HepG2 (cell line): ENCODE measurements around the gene LONP1. TPM values are rescaled to one million over a fixed set of nuclear protein-coding genes. Genes with fewer than 3 reads are reported as not detected.

Experiments
- AGO2 ChIP-seq: fragments of 200-400 bp; formaldehyde crosslinking; optimal IDR thresholded peaks from 2 replicates; pipeline ENCODE3; 2017; ENCODE audit warnings: mild to moderate bottlenecking, low read depth, low read length, moderate library complexity
- ATF1 ChIP-seq: IDR thresholded peaks from 2 replicates; pipeline ENCODE4 v1.6.1; 2016; ENCODE audit warnings: mild to moderate bottlenecking, control low read depth
- DPF2 ChIP-seq: sonication (generic); formaldehyde crosslinking; IDR thresholded peaks from 2 replicates; pipeline ENCODE4 v1.4.0; 2020; ENCODE audit warnings: mild to moderate bottlenecking, low read depth, missing genetic modification reagents, borderline replicate concordance
- HIVEP1 ChIP-seq: sonication (generic); formaldehyde crosslinking; IDR thresholded peaks from 2 replicates; pipeline ENCODE4 v1.4.0; 2020; ENCODE audit warnings: mild to moderate bottlenecking, missing genetic modification reagents
- KMT2A ChIP-seq: sonication (generic); formaldehyde crosslinking; IDR thresholded peaks from 2 replicates; pipeline ENCODE4 v1.4.0; 2020; ENCODE audit warnings: missing genetic modification reagents
- MED13 ChIP-seq: sonication (generic); formaldehyde crosslinking; IDR thresholded peaks from 2 replicates; pipeline ENCODE4 v1.5.0; 2020; ENCODE audit warnings: missing genetic modification reagents
- NFIC ChIP-seq: IDR thresholded peaks from 2 replicates; pipeline ENCODE4 v1.6.1; 2012; ENCODE audit warnings: mild to moderate bottlenecking, low read length, inconsistent platforms
- PAF1 ChIP-seq: IDR thresholded peaks from 2 replicates; pipeline ENCODE4 v1.6.1; 2016; ENCODE audit warnings: missing genetic modification reagents, missing compliant biosample characterization
- PHF20 ChIP-seq: sonication (generic); formaldehyde crosslinking; IDR thresholded peaks from 2 replicates; pipeline ENCODE4 v1.5.0; 2020; ENCODE audit warnings: mild to moderate bottlenecking, missing genetic modification reagents
- RBM39 ChIP-seq: fragments of 200-400 bp; formaldehyde crosslinking; IDR thresholded peaks from one replicate; pipeline ENCODE4 v1.6.1; 2018; ENCODE audit warnings: antibody characterized with exemption, mild to moderate bottlenecking, low read depth, low read length; ENCODE audit not compliant: poor library complexity, severe bottlenecking
- SIN3B ChIP-seq: fragments of 150-350 bp; IDR thresholded peaks from 2 replicates; pipeline ENCODE4 v1.6.1; 2014; ENCODE audit warnings: low read length
- TBL1XR1 ChIP-seq: fragments of 150-350 bp; IDR thresholded peaks from 2 replicates; pipeline ENCODE4 v1.6.1; 2014; ENCODE audit warnings: borderline replicate concordance, low read length; ENCODE audit not compliant: partially characterized antibody
- ZFP41 ChIP-seq: sonication (generic); formaldehyde crosslinking; IDR thresholded peaks from 2 replicates; pipeline ENCODE4 v1.4.0; 2020; ENCODE audit warnings: mild to moderate bottlenecking, missing genetic modification reagents, borderline replicate concordance
- ZNF138 ChIP-seq: sonication (generic); formaldehyde crosslinking; IDR thresholded peaks from 2 replicates; pipeline ENCODE4 v1.5.0; 2020; ENCODE audit warnings: mild to moderate bottlenecking, low read depth, missing genetic modification reagents
- ZNF30 ChIP-seq: sonication (generic); formaldehyde crosslinking; IDR thresholded peaks from 2 replicates; pipeline ENCODE4 v1.5.0; 2020; ENCODE audit warnings: mild to moderate bottlenecking, missing genetic modification reagents
- ZNF354B ChIP-seq: sonication (generic); formaldehyde crosslinking; IDR thresholded peaks from 2 replicates; pipeline ENCODE4 v1.8.0; 2022; ENCODE audit warnings: mild to moderate bottlenecking, missing genetic modification reagents
- ZNF569 ChIP-seq: sonication (generic); formaldehyde crosslinking; IDR thresholded peaks from 2 replicates; pipeline ENCODE4 v1.5.0; 2020; ENCODE audit warnings: mild to moderate bottlenecking, missing genetic modification reagents, moderate library complexity, borderline replicate concordance
- ZNF589 ChIP-seq: sonication (generic); formaldehyde crosslinking; conservative IDR thresholded peaks from 2 replicates; pipeline ENCODE4 v1.8.0; 2022; ENCODE audit warnings: mild to moderate bottlenecking, moderate library complexity, missing genetic modification reagents
- ZNF605 ChIP-seq: sonication (generic); formaldehyde crosslinking; IDR thresholded peaks from 2 replicates; pipeline ENCODE4 v1.8.0; 2022; ENCODE audit warnings: mild to moderate bottlenecking, missing genetic modification reagents
- polyA plus RNA-seq, 8 experiments: library from polyadenylated mRNA; depleted of rRNA in 3 of 8; stranded (reverse) in 7 of 8; unstranded in 1 of 8; fragments of >200 nt; fragmentation: Illumina TruSeq in 4 of 8; extraction: Trizol in 4 of 8; gene quantifications; 2 replicates each; pipeline versions ENCODE4 v1.2.1 to v1.2.3, GENCODE V29; 2011 to 2016; ENCODE audit warnings: low read depth in 4 of 8, missing spikeins in 1 of 8, mixed read lengths in 1 of 8; ENCODE audit not compliant: insufficient read depth in 1 of 8
- total RNA-seq, 5 experiments: library from RNA; depleted of rRNA; stranded (reverse); fragments of >200 nt; fragmentation: Illumina TruSeq; extraction: Trizol; gene quantifications; 2 replicates each; pipeline ENCODE4 v1.2.3, GENCODE V29; 2016; ENCODE audit warnings: low read depth in 1 of 5
- TF ChIP-seq, protein P1 (sequence below): IDR thresholded peaks from 2 replicates; pipeline ENCODE4 v1.6.1; 2016; ENCODE audit warnings: missing biosample characterization, missing genetic modification reagents, low read depth
- TF ChIP-seq, protein P2 (sequence below): IDR thresholded peaks from 2 replicates; pipeline ENCODE4 v1.6.1; 2018; ENCODE audit warnings: missing genetic modification reagents, mild to moderate bottlenecking, missing compliant biosample characterization
- TF ChIP-seq, protein P3 (sequence below): sonication (generic); formaldehyde crosslinking; IDR thresholded peaks from 2 replicates; pipeline ENCODE4 v1.5.1; 2020; ENCODE audit warnings: missing genetic modification reagents, mild to moderate bottlenecking, borderline replicate concordance
- TF ChIP-seq, protein P4 (sequence below): sonication (generic); formaldehyde crosslinking; IDR thresholded peaks from 2 replicates; pipeline ENCODE4 v1.5.0; 2020; ENCODE audit warnings: missing genetic modification reagents, mild to moderate bottlenecking, borderline replicate concordance
- TF ChIP-seq, protein P5 (sequence below): sonication (generic); formaldehyde crosslinking; IDR thresholded peaks from 2 replicates; pipeline ENCODE4 v1.5.0; 2020; ENCODE audit warnings: missing genetic modification reagents

Gene LONP1
- total and polyA plus RNA-seq, 2 of the 13 experiments (the other 11 are each of a cell fraction or from before 2014, with no cell fraction given): 59.5 to 76.8 TPM

DNA sequence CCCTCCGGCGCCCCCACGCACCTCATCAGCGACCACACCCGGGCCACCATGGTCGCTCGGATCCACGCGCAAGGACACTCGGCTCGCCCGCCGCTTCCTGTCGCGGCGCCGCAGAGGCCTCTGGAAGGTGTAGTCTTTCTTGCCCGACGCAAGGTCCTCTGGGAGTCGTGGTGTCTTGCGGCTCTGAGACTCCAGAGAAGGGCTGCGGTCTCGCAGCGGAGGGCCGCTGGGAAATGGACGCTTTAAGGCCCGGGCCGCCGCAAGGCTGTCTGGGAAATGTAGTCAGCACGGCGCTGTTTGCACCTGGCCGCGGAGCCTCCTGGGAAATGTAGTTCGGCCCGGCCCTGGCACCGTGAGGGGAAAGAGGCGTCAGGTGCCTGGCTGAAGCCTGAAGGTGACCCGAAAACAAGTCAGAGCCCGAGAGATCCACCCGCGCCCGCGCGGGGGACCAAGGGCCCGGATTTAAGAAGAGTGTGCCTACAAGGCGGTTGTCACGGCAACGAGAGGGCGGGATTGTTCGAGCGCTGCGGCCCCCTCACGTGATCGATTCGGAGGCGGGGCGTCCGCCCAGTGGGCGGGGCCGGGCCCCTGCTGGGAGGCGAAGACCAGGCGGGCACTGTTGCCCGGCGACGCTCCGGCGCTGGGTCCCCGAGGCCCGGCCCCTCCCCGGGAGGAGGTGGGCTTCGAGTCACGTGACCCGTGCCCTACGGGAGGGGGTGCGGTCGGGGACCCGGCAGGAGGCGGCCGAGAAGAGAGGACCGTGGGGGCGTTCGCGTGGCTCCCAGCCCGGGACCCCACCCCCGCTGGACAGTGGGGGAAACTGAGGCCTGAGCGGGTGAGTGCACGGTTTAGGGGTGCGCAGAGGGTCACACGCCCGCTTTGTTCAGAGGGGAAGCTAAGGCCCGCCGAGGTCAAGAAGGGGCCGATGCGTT lies 39.2 kb downstream of the LONP1 start, which contains the start of the genes HSD11B1L and MICOS13 (continued):
- TF ChIP-seq, protein P1, sequence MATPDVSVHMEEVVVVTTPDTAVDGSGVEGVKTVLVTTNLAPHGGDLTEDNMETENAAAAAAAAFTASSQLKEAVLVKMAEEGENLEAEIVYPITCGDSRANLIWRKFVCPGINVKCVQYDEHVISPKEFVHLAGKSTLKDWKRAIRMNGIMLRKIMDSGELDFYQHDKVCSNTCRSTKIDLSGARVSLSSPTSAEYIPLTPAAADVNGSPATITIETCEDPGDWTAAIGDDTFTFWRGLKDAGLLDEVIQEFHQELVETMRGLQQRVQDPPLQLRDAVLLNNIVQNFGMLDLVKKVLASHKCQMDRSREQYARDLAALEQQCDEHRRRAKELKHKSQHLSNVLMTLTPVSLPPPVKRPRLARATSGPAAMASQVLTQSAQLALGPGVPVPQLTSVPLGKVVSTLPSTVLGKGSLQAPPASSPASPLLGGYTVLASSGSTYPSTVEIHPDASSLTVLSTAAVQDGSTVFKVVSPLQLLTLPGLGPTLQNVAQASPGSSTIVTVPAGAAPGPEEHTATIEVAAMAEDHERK (CRISPR knock-in tag): peak; percentile 81
- TF ChIP-seq ZNF569 (CRISPR knock-in tag) (no peak), KMT2A (CRISPR knock-in tag) (no peak; the same call in 1 of the 2 replicates), ZNF605 (CRISPR knock-in tag) (peak; percentile 77), TBL1XR1 (no peak), ATF1 (peak; percentile 87), ZFP41 (CRISPR knock-in tag) (no peak), NFIC (no peak), ZNF354B (no peak), PHF20 (CRISPR knock-in tag) (peak; percentile 74), MED13 (no peak), ZNF138 (CRISPR knock-in tag) (no peak), AGO2 (no peak), PAF1 (CRISPR knock-in tag) (no peak), DPF2 (CRISPR knock-in tag) (no peak), ZNF30 (CRISPR knock-in tag) (no peak), HIVEP1 (CRISPR knock-in tag) (no peak), SIN3B (no peak), ZNF589 (CRISPR knock-in tag) (no peak), RBM39 (no peak)
- TF ChIP-seq, protein P2, sequence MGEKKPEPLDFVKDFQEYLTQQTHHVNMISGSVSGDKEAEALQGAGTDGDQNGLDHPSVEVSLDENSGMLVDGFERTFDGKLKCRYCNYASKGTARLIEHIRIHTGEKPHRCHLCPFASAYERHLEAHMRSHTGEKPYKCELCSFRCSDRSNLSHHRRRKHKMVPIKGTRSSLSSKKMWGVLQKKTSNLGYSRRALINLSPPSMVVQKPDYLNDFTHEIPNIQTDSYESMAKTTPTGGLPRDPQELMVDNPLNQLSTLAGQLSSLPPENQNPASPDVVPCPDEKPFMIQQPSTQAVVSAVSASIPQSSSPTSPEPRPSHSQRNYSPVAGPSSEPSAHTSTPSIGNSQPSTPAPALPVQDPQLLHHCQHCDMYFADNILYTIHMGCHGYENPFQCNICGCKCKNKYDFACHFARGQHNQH (CRISPR knock-in tag): peak; percentile 52
- TF ChIP-seq, protein P3, sequence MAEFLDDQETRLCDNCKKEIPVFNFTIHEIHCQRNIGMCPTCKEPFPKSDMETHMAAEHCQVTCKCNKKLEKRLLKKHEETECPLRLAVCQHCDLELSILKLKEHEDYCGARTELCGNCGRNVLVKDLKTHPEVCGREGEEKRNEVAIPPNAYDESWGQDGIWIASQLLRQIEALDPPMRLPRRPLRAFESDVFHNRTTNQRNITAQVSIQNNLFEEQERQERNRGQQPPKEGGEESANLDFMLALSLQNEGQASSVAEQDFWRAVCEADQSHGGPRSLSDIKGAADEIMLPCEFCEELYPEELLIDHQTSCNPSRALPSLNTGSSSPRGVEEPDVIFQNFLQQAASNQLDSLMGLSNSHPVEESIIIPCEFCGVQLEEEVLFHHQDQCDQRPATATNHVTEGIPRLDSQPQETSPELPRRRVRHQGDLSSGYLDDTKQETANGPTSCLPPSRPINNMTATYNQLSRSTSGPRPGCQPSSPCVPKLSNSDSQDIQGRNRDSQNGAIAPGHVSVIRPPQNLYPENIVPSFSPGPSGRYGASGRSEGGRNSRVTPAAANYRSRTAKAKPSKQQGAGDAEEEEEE (CRISPR knock-in tag): peak; percentile 29; the same call in 1 of the 2 replicates
- TF ChIP-seq, protein P4, sequence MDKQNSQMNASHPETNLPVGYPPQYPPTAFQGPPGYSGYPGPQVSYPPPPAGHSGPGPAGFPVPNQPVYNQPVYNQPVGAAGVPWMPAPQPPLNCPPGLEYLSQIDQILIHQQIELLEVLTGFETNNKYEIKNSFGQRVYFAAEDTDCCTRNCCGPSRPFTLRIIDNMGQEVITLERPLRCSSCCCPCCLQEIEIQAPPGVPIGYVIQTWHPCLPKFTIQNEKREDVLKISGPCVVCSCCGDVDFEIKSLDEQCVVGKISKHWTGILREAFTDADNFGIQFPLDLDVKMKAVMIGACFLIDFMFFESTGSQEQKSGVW (CRISPR knock-in tag): no peak
- TF ChIP-seq, protein P5, sequence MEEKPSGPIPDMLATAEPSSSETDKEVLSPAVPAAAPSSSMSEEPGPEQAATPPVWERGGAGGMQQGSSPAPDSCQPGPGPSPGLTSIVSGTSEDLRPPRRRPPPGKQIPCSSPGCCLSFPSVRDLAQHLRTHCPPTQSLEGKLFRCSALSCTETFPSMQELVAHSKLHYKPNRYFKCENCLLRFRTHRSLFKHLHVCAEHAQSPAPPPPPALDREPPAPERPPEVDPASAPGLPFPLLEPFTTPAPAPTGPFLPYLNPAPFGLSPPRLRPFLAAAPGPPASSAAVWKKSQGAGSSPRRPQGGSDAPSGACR (CRISPR knock-in tag): no peak; the same call in 1 of the 2 replicates
